Activated T-helper 9 cell treated with anti-CD3 and anti-CD28 coated beads, Interleukin-2, amount 50 U/mL, for 16 hours (primary cell): Measurements from ENCODE around the gene NDUFA8.
A peak's percentile ranks its signal among the peaks of the same experiment; 100 is the strongest.

ENCODE experiments used
- DNase-seq: peaks from one replicate; pipeline ENCODE4 v3.0.0-alpha.2; 2020; ENCODE audit warnings: low read depth

NDUFA8 gene

DNA sequence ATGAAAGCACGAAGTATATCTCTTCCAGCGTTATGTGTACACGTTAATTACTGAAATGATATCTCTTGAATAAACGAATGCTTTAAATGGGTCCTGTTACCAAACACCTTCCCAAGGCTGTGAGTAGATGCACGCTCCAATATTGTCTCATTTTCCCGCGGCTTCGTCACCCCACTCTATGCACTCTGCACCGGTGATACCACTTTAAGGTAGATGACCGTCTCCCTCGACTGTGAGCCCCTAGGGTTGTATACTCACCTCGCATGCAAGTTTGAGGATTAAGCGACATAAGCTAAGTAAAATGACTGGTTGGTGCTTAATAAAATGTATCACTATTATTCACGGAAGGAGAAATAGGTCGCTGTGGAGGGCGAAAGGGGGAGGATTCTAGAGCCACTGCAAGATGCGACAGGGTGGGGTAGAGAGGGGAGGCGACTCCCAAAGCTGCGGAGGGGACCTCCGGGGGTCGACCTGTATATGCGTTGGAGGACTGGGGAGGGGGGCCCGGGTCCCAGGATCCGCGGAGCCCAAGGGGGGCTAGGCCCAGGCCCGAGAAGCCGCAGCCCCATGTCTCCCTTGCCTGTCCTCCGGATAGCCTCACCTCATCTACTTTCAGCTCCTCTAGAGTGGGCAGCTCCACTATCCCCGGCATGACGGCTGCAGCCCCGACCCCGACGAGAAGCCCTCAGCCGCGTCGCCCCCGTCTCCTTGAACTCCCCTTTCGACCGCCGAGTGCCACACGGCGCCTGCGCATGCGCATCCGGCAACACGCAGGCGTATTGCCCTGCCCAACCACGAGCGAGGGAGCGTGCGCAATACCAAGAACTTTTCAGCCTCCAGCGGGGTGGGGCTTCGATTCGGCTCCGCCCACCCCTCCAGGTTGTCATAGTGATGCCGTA lies at the start of gene NDUFA8, which contains the start of gene MORN5:
Gene NDUFA8 (minus strand): TSS at position 754 of the 899 bp plus-strand sequence. CDS start 102 bp downstream, at position 652.
Gene MORN5 (plus strand): TSS at position 883 of the 899 bp plus-strand sequence. CDS start 65 bp downstream, outside the sequence.
- DNase-seq, result peak; percentile 93

DNA sequence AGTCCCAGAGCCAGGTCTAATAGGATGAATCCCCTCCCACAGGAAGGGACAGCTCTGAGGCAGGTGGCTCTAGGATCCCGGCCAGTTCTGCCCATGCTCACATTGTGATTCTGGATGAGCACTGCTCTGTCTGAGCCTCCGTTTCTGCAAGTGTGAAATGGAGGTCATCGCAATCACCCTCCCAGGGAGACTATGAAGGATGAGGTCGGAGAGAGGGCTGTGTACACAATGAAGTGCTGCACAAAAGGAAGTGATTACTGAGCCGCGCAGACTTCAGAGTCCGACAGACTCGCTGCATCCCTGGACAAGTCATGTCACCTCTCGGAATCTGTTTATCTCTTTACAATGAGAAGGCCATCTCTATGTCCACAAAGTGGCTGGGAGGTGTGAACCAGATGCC lies 47.5 kb upstream of the NDUFA8 start:
- DNase-seq, result no peak

DNA sequence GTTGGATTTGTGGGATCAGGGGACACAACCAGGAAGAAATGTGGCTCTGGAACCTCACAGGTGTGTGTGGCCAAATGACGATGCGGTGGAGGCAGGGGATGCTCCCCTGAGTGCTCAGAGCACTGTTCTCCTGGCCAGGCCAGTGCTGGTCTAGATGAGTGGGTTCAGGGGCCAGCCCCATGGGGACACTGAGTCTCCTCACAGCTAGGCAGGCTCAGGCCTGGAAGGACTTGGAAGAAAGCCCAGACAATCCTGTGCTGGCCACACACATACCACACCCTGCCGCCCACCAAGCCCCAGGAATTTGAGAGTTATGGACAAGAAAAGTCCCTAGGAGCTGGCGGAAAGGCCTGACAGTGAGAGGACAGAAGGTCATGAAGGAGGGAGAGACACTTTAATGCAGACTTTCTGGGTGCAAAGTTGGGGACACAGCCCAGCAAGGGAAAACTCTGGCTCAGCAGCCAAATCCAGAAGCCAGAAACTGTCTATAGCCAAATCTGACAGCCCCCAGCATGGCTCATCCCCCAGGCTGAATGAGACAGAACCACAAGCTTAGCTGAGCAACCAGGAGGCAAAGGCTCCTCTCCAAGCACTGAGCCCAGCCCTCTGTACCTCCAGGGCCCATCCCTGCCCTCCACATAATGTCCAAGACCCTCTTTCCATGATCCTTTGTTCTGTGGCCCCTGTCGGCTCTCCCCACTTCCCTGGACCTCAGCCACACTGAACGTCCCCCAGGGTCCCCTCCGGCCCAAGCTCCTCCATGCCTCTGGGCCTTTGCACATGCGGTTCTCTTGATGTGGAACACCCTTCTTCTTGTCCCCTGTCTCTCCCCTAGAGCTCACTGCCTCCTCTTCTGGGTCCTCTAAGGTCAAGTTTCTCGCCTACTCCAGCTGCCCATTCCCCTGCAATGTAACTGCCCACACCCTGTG lies 46.8 kb upstream of the NDUFA8 start:
- no peak for DNase-seq

DNA sequence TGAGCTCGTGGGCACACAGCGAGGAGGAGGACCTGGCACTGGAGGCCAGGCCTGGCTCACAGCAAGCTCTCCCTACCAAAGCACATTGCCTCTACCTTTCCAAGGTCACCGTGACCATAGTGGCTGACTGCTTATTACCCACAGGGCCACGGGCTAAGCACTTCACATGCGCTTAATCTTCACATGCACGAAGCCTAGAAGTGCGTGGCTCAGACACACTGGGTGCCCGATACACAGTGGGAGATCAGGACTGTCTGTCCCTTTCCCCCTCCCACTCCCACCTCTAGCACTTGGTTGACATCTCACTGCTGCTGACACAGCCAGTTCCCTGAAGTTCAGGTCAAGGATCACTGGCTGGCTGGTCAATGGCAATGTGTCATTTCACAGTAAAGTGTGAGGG lies 45.6 kb upstream of the NDUFA8 start:
- DNase-seq, result no peak

DNA sequence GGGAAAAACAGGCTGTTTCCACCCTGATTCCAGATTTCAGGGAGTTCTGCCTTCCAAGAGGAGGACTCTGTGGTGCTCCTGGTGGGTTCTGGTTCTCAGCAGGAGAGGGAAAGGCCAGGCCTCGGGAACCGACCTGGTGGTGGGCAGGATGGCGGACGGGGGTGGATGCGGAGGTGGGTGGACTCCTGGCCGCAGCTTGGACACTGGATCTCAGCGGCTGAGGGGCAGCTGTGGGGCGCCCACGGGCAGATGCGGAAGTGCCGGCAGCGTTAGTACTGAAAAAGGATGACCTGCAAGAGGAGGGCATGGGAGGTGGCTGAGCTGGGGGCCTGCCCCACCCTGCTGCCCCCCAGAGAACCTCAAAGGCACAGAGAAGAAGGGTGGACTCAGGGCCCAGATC lies 44.9 kb upstream of the NDUFA8 start:
- no peak for DNase-seq

DNA sequence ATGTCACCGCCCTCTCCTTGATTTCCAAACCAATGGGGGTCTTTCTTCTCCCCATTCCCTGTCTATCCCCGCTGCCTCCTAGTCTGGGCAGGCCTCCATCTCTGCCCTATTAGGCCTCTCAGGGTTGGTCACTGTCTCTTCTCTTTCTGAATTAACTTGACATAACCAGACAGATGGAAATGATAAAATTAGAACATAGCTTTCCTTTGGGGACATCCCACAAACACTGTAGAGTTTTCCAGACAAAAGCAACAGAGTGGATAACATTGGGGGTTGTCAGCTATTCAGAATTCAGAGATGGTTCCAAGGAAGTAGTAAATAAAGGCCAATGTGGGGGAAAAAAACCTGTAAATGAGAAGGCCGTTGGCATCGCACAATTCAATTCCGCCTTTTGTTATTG lies 44.5 kb upstream of the NDUFA8 start:
- no peak for DNase-seq

DNA sequence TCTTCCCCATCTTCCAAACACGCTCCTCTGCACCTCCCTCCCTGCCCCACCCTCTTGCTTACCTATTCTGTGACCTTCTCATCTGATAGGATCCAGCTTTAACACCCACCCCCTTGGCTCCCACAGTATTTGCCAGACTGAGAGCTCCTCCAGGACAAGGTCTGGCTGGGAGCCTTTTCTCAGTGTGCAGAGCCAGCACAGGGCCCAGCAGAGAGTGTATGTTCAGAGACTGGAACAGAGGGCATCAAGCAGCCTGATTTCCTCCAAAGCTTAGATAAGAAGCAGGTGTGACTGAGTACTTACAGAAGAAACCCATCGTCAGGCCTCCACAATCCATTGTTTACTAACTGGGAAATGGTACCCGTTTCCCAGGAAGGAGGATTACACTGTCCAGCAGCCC lies 42.5 kb upstream of the NDUFA8 start:
- no peak for DNase-seq

DNA sequence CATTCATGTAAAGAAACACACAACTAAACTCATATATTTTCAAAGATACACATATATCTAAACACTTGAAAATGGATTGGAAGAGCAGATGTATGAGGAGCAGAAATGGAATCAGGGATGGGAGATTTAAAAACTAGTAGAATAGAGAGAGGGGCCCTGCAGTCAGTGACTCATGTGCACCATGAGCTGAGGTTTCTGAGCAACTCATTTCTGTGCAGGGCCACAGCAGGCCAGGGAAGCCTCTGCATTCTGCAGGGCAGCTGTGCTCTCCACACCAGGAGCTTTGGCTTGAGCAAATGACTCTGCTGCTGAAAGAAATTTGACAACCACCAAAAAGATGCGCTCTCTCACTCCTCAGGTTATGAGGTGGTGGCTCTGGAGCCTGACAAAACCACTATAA lies 42.1 kb upstream of the NDUFA8 start:
- DNase-seq, result no peak

DNA sequence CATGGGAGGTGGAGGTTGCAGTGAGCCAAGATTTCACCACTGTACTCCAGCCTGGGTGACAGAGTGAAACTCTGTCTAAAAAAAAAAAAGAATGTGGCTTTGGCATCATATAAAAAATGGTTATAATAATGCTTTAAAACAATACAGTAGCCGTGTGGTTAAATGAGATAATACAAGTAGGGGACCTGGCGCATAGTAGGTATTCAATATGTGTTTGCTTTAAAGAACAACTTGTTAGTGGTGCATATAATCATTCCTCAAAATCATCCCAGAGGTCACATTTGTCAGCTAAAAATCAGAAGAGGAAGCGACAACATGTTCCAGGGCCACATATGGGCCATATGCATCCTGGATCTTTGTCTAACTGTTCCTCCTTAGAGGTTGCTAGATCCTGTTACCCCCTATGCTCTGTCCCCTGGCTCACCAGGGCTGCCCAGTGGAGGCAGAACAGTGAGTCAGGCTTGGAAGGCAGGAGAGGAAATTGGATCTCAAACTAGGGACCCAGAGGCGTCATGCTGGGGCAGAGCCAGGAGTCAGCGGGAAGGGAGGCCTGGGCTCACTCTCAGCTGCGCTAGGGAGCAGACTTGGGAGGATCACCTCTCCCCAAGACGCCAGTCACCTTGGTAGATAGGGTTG lies 41.5 kb upstream of the NDUFA8 start:
- DNase-seq, result no peak

DNA sequence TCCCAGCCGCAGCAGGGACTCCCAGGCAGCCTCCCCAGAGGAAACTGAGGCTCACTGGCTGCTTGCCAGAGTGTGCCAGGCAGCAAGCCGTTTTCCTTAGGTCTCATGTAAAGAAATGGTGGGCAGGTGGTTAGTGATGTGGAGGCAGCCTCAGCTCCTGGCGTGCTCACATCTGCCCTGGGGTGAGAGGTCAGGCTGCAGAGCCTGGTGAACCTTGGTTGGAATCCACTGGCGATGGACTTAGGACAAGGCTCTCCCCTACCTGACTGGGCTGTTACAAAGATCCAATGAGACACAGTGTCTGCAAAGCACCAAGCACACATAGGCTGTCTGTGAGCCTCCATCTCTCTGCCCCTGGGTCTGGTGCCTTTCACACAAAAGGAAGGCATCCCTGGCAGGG lies 38.3 kb upstream of the NDUFA8 start:
- DNase-seq, result no peak

DNA sequence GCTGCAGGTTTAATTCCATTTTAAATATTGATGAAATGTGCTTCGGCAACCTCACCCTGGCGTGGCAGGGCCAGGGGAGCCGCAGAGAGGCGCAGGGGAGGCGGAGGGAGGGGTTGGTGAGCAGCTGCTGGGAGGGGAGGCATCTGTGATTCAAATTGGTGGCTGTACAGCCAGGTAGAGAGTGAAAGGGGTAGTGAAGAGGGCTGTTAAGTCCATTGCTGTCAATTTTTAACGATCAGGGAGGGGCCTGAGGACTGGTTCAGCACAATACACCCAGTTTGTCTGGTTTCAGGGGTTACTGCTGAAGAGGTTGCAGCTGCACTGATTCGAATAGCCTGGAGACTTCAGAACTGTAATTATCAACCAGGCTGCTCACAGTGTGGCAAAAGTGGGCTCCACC lies 37.8 kb upstream of the NDUFA8 start:
- no peak for DNase-seq

DNA sequence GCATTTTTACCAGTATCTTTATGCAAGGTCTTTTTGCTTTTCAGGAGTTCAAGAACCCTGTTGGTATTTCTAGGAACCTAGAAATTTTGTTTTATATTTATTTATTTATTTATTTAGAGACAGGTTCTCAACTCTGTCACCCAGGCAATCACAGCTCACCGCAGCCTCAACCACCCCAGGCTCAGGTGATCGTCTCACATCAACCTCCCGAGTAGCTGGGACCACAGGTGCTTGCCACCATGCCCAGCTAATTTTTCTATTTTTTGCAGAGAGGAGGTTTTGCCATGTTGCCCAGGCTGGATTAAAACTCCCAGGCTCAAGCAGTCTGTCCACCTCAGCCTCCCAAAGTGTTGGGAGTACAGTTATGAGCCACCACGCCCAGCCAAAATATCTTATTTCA lies 36.3 kb upstream of the NDUFA8 start:
- no peak for DNase-seq

DNA sequence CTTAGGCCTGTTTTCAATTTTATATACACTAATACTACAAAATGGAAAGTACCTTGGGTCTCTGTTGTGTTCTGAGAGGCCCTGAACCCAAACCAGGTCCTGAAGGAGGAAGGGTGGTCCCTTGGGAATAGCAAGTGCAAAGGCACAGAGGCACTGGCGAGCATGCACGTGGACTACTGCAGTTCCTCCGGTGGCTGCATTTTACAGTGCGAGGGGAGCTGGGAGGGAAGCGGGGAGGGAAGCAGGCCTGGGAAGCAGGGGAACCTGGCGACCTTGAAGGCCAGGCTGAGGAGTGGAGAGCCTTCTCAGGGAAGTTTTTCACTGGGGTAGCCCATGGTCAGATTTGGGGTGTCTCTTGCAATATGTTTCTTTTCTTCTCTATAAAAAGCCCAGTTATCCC lies 34.1 kb upstream of the NDUFA8 start:
- DNase-seq, result no peak

DNA sequence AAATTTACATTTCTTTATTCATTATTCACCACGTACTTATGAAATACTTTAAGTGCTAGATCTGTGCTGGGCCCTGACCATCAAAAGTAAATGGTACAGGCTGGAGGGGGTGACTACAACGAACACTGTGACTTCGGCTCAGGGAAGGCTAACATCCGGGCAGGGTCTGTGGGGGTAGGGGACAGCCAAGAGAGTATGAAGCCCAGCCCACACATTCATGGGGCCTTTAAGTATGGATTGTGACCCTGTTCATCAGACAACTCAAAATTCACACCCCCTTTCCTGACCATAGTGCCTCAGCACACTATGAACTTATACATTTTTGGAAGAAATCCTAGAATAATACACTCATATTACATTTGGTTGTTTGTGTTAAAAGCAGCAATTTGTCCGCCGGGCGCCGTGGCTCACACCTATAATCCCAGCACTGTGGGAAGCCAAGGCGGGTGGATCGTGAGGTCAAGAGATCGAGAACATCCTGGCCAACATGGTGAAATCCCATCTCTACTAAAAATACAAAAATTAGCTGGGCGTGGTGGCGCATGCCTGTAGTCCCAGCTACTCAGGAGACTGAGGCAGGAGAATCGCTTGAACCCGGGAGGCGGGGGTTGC lies 33.4 kb upstream of the NDUFA8 start:
- DNase-seq, result no peak

DNA sequence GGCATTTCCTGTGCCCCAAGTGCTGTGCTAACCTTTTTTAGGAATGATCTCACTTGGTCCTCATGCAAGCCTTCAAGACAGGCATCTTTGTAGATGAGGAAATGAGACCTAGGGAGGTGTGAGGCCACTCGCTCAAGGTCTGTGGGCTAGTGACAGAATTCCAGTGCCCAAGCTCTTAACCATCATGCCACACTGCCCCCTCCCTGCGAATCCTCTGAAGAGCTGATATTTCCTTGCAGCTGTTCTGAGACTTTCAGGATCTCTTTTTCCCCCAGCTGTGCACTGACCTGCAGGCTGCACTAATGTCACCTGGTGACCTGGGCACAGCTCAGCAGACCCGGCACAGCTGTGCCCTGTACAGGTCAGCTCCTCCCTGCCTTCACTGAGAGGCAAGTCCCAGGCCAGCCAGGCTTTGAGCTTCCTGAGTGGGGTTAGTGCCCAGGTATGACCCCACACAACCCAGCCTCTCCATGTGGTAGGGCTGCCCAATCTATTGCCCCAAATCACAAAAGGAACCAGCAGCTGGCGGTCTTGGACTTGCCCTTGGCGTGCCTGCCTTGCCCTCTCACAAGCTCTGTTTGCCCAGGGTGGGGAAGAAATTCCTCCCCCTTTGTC lies 32.8 kb upstream of the NDUFA8 start:
- DNase-seq, result no peak

DNA sequence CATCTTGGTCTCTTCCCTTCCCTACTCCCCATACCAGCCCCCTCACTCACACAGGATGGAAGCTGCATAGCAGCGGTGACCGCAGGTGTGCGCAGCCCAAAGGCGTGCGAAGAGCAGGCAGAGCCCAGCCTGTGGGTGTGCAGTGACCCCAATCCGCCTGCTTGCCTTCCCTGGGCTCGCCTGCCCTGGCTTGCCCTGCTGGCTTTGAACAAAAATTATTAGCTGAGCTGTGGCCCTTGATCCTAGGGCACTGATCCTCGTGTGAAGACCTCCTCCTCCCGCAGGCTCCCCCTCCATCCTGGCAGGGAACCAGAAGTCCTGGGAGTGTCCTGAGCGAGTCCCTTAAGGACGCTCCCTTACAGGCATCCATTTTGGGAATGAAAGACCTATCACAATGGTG lies 32.0 kb upstream of the NDUFA8 start:
- DNase-seq, result no peak

DNA sequence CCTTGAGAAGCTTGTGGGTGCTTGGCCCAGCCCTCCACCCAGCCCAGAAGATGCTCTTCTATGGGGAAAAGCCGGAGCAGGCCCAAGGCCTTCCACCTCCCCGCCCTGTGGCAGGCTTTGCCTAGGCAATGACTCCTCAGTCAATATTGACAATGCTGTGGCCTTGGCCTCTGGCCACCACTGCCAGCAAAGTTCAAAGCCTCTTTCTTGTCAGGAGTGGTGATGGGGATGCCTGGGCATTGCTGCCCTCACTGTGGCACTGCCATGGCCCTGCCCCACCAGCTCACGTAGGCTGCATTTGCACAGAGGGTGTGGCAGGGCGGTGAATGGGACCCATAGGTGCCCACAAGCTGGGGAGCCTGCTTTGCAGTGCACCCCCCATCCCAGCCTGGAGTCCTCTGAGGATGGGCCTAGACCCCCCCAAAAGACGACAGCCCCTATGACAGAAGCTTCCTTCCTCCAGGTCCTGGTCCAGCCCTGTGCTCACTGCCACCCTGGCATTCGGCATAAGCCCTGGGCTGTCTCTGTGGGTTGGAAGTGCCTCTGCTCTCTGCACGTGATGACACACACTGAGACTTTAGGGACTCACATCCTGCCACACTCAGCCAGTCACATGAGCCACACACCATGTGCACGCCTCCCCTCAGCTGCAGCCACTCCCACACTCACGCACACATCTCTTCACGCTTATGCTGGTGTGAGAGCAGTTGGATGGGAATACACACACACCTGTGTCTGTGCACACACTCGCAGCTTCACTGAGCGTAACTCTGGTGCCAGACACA lies 31.2 kb upstream of the NDUFA8 start:
- DNase-seq, result no peak

DNA sequence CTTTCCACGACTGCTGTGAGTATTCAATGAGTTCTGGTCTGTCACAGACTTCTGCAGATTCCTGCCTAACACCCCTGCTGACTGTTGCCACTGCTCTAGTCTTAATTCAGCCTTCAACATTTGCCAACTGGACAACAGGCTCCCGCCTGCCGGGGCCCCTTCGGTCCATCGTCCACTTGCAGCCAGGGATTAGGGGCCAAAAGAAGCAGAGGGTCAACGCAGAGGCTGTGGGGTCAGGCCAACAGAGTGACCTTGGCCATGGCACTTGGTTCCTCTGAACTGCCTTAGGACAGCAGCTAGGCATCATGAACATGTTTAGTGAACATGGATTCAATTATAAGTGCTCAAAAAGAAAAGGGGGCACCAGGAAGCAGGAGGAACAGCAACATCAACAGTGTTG lies 28.8 kb upstream of the NDUFA8 start:
- no peak for DNase-seq

DNA sequence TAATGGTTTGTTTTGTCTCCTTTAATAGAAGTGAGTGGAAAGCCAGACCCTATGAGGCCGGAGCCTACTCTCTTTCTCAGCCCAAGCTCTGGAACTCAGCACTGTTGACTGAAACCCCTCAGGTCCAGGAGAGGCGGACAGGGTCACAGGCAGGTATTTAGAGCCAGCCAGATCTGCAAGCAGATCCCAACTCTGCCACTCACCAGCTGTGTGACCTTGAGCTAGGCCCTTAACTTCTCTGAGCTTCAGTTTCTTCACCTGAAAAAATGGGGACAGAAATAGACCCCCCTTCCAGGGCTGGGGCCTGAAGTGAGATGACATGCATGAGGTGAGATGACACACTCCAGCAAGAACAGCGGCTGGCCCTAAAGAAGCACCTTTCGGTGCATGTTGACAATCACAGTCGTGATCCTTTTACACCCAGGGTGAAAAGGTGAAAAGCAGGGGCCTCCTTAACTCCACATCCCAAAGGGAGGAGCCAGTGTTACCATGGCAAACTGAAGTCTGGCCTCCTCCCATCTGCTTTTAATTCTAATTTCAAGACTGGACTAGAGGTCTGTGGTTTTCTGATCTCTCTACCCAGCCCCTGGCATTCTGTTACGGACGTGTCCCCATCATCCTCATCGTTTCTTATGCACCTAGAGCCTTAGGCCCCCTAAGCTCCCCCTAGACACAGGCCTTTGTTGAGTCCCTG lies 27.3 kb upstream of the NDUFA8 start:
- DNase-seq, result no peak

DNA sequence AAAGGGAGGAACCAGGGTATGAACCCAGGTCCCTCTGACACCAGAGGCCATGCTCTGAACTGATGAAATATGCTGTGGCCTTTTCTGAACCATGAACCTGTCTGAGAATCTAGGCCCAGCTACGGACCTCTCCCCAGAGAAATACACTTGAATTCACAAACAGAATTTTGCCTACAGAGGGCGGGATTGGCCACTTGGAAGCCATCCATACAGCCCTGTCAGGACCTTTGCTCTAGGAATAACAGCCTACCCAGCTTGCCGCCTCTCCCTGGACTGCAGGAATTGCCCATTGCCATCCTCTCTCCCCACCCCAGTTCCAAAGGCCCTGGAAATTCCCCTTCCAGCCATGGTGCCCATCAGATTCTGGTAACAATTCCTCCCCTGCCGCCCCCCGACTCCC lies 26.7 kb upstream of the NDUFA8 start:
- DNase-seq, result no peak
